Measurements from ENCODE around the gene OR6C2. TPM values are rescaled to one million over a fixed set of nuclear protein-coding genes. Genes with fewer than 3 reads are reported as not detected.
"Not testable (repeated sequence)": the region's sequence is repeated elsewhere in the genome, so short reads cannot be mapped to it uniquely, and the experiment has no call there.

OR6C2 gene
- total RNA-seq, 2 experiments from 2014 or later: not detected

- H3K4me1 Mint-ChIP-seq, POLR2A ChIA-PET: not testable (repeated sequence)
Observed at GRCh38 chr12:55441233-55441632, 2.6 kb upstream of the OR6C2 start.

DNA sequence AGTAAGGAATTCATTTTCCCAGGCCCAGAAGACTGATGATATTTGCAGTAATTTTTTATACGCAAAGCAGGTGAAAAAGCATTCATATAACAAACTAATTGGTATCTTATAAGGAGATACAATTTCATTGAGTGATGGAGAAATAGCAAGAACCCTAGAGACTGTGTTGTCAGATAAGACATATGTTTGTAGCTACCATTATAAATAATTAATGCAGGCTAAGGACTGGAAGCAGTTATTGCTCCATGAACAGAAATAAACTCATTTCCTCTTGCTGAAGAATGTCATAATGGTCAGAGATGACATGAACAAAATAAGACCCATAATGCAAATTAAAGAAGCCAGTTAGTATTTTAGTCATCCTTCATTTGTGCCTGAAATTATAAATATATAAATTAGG, 1.5 kb downstream of the OR6C2 start:
- Mint-ChIP-seq H3K9me3 (no peaks in the 10 kb centered on the region), H3K4me1 (no peaks in the 10 kb centered on the region), H3K27me3 (peaks cover 5% of the 10 kb centered on the region), H3K4me3 (no peak overlapping the region), H3K36me3 (ENCODE audit: low read depth) (no peaks in the 10 kb centered on the region), H3K27ac (no peak overlapping the region)
- DNase-seq: no peak
- ChIA-PET POLR2A (no interaction called here), CTCF (no interaction called here)

More at GRCh38 chr12:55441233-55441632, 2.6 kb upstream of the OR6C2 start:
- DNase-seq; H3K27me3 Mint-ChIP-seq; H3K4me3 Mint-ChIP-seq; H3K36me3 Mint-ChIP-seq (ENCODE audit: low read depth); H3K27ac Mint-ChIP-seq; CTCF ChIA-PET; H3K9me3 Mint-ChIP-seq: not testable (repeated sequence)

DNA sequence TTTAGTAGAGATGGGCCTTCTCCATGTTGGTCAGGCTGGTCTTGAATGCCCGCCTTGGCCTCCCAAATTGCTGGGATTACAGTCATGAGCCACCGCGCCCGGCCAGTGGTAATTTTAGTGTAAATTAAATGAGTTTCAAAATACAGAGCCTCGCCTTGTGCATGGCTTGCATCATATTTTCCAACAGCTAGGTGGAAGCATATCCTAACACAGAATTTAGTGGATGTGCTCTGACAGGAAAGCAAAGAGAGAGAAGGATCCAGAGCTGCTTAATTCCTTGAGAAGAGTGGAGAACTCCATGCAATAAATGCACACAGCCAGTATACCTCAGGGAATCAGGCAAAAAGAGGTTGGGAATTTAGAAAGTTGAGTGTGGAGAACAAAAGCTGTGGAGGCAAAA, 2.5 kb downstream of the OR6C2 start:
- ChIA-PET CTCF (interaction anchor here (0.6 kb wide), 1 partner anchor 269 kb away, joined by 3 read pairs; no protein-coding TSS in a partner anchor), POLR2A (no interaction called here)
- Mint-ChIP-seq H3K27me3 (peaks cover 6% of the 10 kb centered on the region), H3K27ac (no peak overlapping the region), H3K36me3 (ENCODE audit: low read depth) (no peaks in the 10 kb centered on the region), H3K4me1 (no peaks in the 10 kb centered on the region), H3K9me3 (no peaks in the 10 kb centered on the region), H3K4me3 (no peak overlapping the region)
- no peak for DNase-seq

DNA sequence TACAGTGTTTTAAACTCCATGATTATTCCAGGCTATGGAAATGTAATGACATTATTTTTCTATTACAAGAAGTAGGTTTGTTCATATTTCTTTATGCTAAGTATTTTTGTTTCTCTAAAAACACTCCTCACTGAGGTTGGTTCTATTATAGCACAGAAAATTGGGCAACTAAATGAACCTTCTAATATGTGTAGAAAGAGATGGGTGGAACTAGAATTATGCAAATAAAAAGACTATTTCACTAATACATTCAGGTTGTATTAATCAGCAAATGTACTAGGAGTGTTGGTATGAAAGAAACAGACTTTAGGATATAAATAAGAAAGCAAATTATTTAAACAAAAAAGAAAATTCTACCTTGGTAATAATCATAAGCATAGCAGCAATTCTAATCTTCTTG, 4.9 kb downstream of the OR6C2 start:
- ChIA-PET CTCF (no interaction called here), POLR2A (no interaction called here)
- H3K36me3 Mint-ChIP-seq (ENCODE audit: low read depth): no peaks in the 10 kb centered on the region
- H3K27ac Mint-ChIP-seq: no peak overlapping the region
- DNase-seq: no peak
- H3K9me3 Mint-ChIP-seq: no peaks in the 10 kb centered on the region
- no peaks in the 10 kb centered on the region for H3K4me1 Mint-ChIP-seq
- peaks cover 6% of the 10 kb centered on the region for H3K27me3 Mint-ChIP-seq
- no peak overlapping the region for H3K4me3 Mint-ChIP-seq

DNA sequence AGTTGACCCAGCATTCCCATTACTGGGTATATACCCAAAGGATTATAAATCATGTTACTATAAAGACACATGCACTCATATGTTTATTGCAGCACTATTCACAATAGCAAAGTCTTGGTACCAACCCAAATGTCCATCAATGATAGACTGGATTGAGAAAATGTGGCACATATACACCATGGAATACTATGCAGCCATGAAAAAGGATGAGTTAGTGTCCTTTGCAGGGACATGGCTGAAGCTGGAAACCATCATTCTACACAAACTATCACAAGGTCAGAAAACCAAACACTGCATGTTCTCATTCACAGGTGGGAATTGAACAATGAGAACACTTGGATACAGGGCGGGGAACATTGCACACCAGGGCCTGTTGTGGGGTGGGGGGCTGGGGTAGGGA, 21.1 kb downstream of the OR6C2 start:
- CTCF ChIA-PET: not testable (repeated sequence)

DNA sequence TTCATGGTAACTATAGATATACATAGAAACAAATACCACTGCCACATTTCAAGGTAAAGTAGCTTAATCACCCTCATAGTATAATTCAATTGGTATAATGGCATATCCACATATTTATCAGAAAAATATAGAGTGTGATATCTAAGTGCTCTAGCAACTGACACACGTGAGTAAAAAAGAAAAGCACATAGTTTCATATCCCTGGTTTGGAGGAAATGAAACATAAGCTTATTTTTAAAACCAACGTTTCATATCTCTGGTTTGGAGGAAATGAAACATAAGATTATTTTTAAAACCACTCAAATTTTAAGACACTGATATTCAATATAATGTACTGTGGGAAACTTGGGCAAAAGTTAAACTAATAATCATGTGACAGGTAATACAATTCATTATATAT, 24.0 kb downstream of the OR6C2 start:
- peaks cover 18% of the 10 kb centered on the region for H3K27me3 Mint-ChIP-seq
- no peaks in the 10 kb centered on the region for H3K4me1 Mint-ChIP-seq
- no peak overlapping the region for H3K27ac Mint-ChIP-seq
- no peaks in the 10 kb centered on the region for H3K9me3 Mint-ChIP-seq
- ChIA-PET CTCF (no interaction called here), POLR2A (no interaction called here)
- H3K4me3 Mint-ChIP-seq: no peak overlapping the region
- no peak for DNase-seq
- no peaks in the 10 kb centered on the region for H3K36me3 Mint-ChIP-seq (ENCODE audit: low read depth)

More for the DNA sequence above, 21.1 kb downstream of the OR6C2 start:
- H3K27me3 Mint-ChIP-seq: peaks cover 20% of the 10 kb centered on the region
- H3K36me3 Mint-ChIP-seq (ENCODE audit: low read depth); H3K4me3 Mint-ChIP-seq; POLR2A ChIA-PET; H3K27ac Mint-ChIP-seq; H3K9me3 Mint-ChIP-seq; DNase-seq; H3K4me1 Mint-ChIP-seq: not testable (repeated sequence)

GRCh38 chr12:55469291-55469690, 25.4 kb downstream of the OR6C2 start:
- H3K4me1 Mint-ChIP-seq: no peaks in the 10 kb centered on the region
- POLR2A ChIA-PET: no interaction called here
- no peak for DNase-seq
- peaks cover 13% of the 10 kb centered on the region for H3K27me3 Mint-ChIP-seq
- no peaks in the 10 kb centered on the region for H3K9me3 Mint-ChIP-seq
- no peak overlapping the region for H3K27ac Mint-ChIP-seq
- no peaks in the 10 kb centered on the region for H3K36me3 Mint-ChIP-seq (ENCODE audit: low read depth)
- CTCF ChIA-PET: no interaction called here
- no peak overlapping the region for H3K4me3 Mint-ChIP-seq

DNA sequence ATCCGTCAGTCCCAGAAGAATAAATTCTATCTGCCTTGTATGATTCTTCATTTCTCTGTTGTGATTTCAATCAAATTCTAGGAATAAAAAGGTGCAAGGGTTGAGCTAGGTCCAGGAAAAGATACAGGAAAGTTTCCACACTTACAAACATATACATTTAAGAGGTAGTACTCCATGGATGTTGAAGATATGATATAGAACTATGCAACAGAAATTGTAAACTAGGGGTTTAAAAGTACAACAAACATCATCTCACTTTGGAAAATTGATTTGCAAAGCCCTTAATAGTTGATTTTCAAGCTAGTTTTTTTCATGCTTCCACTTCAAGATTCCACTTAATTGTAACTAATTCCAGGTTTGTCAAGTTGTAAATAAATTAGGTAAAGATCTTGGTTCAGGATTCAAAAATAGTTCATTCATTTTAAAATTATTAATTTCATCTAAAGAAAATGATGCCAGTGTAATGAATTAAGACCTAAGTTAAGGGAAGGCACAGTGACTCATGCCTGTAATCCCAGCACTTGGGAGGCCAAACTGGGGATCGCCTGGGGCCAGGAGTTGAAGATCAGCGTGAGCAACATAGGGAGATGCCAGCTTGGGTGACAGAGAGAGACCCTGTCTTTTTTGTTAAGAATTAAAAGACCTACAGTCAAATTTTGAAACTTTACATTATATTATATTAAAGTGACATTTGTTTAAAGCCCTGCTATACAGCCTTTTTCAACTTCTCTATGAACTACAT, 26.4 kb downstream of the OR6C2 start, which contains the start of gene OR6C70:
OR6C70 (minus strand) TSS at position 51 of the 742 bp plus-strand sequence; CDS start at position 51, 0 bp downstream.
- no peak within 1 kb of the TSS for H3K27ac Mint-ChIP-seq
- H3K4me3 Mint-ChIP-seq: no peak within 1 kb of the TSS
- no peaks in the 10 kb centered on the region for H3K9me3 Mint-ChIP-seq
- peaks cover 13% of the 10 kb centered on the region for H3K27me3 Mint-ChIP-seq
- no peaks in the 10 kb centered on the region for H3K4me1 Mint-ChIP-seq
- CTCF ChIA-PET: no interaction called here
- no peaks in the 10 kb centered on the region for H3K36me3 Mint-ChIP-seq (ENCODE audit: low read depth)
- POLR2A ChIA-PET: no interaction called here
- DNase-seq: no peak

GRCh38 chr12:55472264-55472663, 28.4 kb downstream of the OR6C2 start:
- Mint-ChIP-seq H3K4me1 (no peaks in the 10 kb centered on the region), H3K9me3 (no peaks in the 10 kb centered on the region), H3K36me3 (ENCODE audit: low read depth) (no peaks in the 10 kb centered on the region), H3K27ac (no peak overlapping the region), H3K4me3 (no peak overlapping the region), H3K27me3 (peaks cover 14% of the 10 kb centered on the region)
- DNase-seq: no peak
- ChIA-PET POLR2A (no interaction called here), CTCF (no interaction called here)

DNA sequence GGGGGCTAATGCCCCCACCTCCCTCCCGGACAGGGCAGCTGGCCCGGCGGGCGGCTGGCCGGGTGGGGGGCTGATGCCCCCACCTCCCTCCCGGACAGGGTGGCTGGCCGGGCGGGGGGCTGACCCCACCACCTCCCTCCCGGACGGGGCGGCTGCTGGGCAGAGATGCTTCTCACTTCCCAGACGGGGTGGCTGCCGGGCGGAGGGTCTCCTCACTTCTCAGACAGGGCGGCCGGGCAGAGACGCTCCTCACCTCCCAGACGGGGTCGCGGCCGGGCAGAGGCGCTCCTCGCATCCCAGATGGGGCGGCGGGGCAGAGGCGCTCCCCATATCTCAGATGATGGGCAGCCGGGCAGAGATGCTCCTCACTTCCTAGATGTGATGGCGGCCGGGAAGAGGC, 35.3 kb downstream of the OR6C2 start:
- CTCF ChIA-PET; H3K36me3 Mint-ChIP-seq (ENCODE audit: low read depth); H3K27ac Mint-ChIP-seq; H3K27me3 Mint-ChIP-seq; H3K9me3 Mint-ChIP-seq; H3K4me3 Mint-ChIP-seq; POLR2A ChIA-PET; H3K4me1 Mint-ChIP-seq; DNase-seq: not testable (repeated sequence)

DNA sequence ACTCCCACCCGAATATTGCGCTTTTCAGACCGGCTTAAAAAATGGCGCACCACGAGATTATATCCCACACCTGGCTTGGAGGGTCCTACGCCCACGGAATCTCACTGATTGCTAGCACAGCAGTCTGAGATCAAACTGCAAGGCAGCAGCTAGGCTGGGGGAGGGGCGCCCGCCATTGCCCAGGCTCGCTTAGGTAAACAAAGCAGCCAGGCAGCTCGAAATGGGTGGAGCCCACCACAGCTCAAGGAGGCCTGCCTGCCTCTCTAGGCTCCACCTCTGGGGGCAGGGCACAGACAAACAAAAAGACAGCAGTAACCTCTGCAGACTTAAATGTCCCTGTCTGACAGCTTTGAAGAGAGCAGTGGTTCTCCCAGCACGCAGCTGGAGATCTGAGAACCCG, 40.4 kb downstream of the OR6C2 start:
- H3K4me1 Mint-ChIP-seq; H3K4me3 Mint-ChIP-seq; H3K27me3 Mint-ChIP-seq; H3K9me3 Mint-ChIP-seq; H3K36me3 Mint-ChIP-seq (ENCODE audit: low read depth); CTCF ChIA-PET; DNase-seq; H3K27ac Mint-ChIP-seq; POLR2A ChIA-PET: not testable (repeated sequence)

DNA sequence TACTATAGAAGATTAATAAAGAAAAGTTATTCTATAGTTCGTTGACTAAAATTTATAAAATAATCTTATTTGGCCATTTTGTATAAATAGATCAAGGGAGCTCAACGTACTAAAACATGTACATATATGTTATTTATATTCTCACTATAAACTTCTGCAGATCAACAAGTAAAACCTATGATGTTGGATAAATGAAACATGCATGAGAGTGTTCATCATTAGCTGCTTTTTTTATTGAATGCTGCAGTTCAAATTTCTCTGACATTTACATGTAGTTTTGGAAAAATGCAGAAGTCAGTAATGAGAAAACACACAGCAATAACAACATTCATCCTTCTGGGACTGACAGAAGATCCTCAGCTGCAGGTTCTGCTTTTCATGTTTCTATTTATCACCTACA, 48.2 kb downstream of the OR6C2 start, which contains the start of gene OR6C68:
OR6C68 (plus strand) TSS at position 301 of the 400 bp plus-strand sequence; CDS start at position 301, 0 bp downstream.
- no peak for DNase-seq
- H3K27ac Mint-ChIP-seq: no peak within 1 kb of the TSS
- ChIA-PET POLR2A (no interaction called here), CTCF (no interaction called here)
- no peaks in the 10 kb centered on the region for H3K4me1 Mint-ChIP-seq
- no peaks in the 10 kb centered on the region for H3K36me3 Mint-ChIP-seq (ENCODE audit: low read depth)
- H3K27me3 Mint-ChIP-seq: peaks cover 5% of the 10 kb centered on the region
- no peaks in the 10 kb centered on the region for H3K9me3 Mint-ChIP-seq
- no peak within 1 kb of the TSS for H3K4me3 Mint-ChIP-seq

DNA sequence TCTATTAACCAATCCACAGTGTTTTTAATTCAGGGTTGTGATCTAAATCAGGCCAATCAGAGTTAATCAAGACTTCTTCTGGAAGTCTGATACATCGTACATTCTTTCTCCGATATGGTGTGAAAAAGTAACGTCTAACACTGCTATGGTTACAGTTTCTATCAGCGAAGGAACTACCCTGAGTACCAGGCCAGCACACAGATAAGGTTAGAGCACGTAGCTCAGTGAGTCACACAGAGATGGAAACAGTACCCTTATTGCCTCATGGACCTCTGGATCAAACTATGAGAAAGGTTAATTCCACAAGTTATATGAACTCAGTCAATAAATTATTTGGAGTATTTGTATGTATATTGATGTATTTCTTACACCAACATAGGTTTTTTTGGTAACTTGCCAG, 51.6 kb downstream of the OR6C2 start:
- Mint-ChIP-seq H3K4me1 (no peaks in the 10 kb centered on the region), H3K36me3 (ENCODE audit: low read depth) (no peaks in the 10 kb centered on the region), H3K9me3 (no peaks in the 10 kb centered on the region), H3K4me3 (no peak overlapping the region), H3K27ac (no peak overlapping the region), H3K27me3 (peaks cover 6% of the 10 kb centered on the region)
- ChIA-PET CTCF (no interaction called here), POLR2A (no interaction called here)
- DNase-seq: no peak

DNA sequence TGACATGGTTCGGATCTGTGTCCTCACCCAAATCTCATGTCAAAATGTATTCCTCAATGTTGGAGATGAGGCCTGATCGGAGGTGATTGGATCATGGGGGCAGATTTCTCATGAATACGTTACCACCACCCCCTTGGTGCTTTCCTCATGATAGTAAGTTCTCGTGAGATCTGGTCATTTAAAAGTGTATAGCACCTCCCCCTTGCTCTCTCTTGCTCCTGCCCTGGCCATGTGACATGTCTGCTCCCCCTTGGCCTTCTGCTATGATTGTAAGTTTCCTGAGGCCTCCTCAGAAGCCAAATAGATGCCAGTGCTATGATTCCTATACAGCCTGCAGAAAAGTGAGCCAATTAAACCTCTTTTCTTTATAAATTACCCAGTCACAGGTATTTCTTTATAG, 55.4 kb downstream of the OR6C2 start:
- Mint-ChIP-seq H3K4me3 (no peak overlapping the region), H3K36me3 (ENCODE audit: low read depth) (no peaks in the 10 kb centered on the region), H3K27ac (no peak overlapping the region), H3K27me3 (peaks cover 7% of the 10 kb centered on the region), H3K4me1 (no peaks in the 10 kb centered on the region), H3K9me3 (no peaks in the 10 kb centered on the region)
- no peak for DNase-seq
- CTCF ChIA-PET: no interaction called here
- POLR2A ChIA-PET: no interaction called here
